Upper lobe of right lung (tissue), 1 donor: ENCODE data around the gene PARVA. TPM values are rescaled to one million over a fixed set of nuclear protein-coding genes. Genes with fewer than 3 reads are reported as not detected.

ENCODE experiments used
- ATAC-seq: fragments of 200-7000 bp; cut with Tn5 transposase; one replicate; pipeline ENCODE4 v1.9.1; 2020; ENCODE audit warnings: mild to moderate bottlenecking, moderate library complexity
- DNase-seq: peaks from one replicate; pipeline ENCODE4 v3.0.0-alpha.2; 2020
- H3K27ac ChIP-seq: fragments of 200-600 bp; one replicate; pipeline ENCODE4 v1.8.0; 2022
- H3K27me3 ChIP-seq: fragments of 200-600 bp; one replicate; pipeline ENCODE4 v1.8.0; 2022; ENCODE audit warnings: mild to moderate bottlenecking
- H3K36me3 ChIP-seq: fragments of 200-600 bp; one replicate; pipeline ENCODE4 v1.8.0; 2022
- H3K4me1 ChIP-seq: fragments of 200-600 bp; one replicate; pipeline ENCODE4 v1.8.0; 2022
- H3K4me3 ChIP-seq: fragments of 200-600 bp; one replicate; pipeline ENCODE4 v1.8.0; 2022; ENCODE audit warnings: mild to moderate bottlenecking
- H3K9me3 ChIP-seq: fragments of 200-600 bp; one replicate; pipeline ENCODE4 v1.8.0; 2022
- CTCF ChIP-seq: fragments of 200-600 bp; IDR thresholded peaks from one replicate; pipeline ENCODE4 v1.8.0; 2022; ENCODE audit warnings: antibody characterized with exemption
- intact Hi-C: fragments of 100-400 bp; cut with DNase I; formaldehyde crosslinking; loops from one replicate; pipeline ENCODE4 v1.11.0; 2022
- total RNA-seq: library from RNA; stranded (reverse); fragmentation: NEBNext Ultra II Directional; extraction: Animal tissue kit (Norgen Biotek cat#: 25700); gene quantifications from one replicate; pipeline ENCODE4 v1.2.1, GENCODE V29; 2021
- donor health status: DM: no; HTN: yes; CAD: no; lungs with severe emphysema.

Gene PARVA
- total RNA-seq, 1 donor from 2014 or later: 84.0 TPM

DNA sequence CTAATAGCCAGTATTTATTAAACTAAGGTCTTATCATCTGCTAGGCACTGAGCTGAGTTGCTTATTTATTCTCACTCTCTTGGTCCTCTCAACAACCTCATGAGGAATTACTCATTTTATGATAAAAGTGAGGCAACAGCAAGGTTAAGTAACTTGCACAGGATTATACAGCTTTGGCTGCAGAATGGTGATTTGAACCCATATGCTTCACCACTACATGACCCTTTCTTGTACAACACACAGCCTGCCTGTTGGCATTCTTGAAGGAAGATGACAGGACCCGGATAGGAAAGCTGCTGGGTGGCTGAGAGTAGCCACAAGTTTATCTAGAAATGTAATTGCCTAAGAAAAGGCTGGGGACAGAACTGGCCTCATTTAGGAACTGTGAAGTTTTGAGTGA is 5.3 kb upstream of the PARVA start:
- H3K4me3 ChIP-seq: no peak overlapping the region
- H3K36me3 ChIP-seq: no peaks in the 10 kb centered on the region
- DNase-seq (no peak), ATAC-seq (no peak)
- peaks cover 8% of the 10 kb centered on the region for H3K4me1 ChIP-seq
- TF ChIP-seq CTCF: no peak
- no peaks in the 10 kb centered on the region for H3K9me3 ChIP-seq
- H3K27me3 ChIP-seq: no peaks in the 10 kb centered on the region
- H3K27ac ChIP-seq: no peak overlapping the region
- intact Hi-C loops: no loop called here

DNA sequence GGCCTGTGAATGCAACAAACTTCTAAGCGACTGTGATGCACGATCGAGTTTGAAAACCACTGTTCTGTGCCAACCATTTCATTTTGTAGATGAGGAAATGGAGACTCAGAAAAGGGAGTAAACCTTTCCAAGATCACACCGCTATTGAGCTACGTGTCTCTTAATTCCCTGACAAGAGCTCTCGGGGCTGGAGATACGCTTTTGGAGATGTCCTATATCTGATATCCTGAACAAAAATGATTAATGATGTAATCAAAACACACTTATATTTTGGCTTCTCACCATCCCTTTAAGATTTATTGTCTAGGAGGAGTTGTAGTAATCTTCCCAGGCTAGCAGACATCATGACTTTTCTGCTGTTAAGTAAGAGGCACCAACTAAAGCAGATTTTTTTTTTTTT is 1.7 kb upstream of the PARVA start:
- H3K4me1 ChIP-seq: peaks cover 9% of the 10 kb centered on the region
- no peaks in the 10 kb centered on the region for H3K36me3 ChIP-seq
- no peaks in the 10 kb centered on the region for H3K9me3 ChIP-seq
- intact Hi-C loops: no loop called here
- H3K4me3 ChIP-seq: no peak overlapping the region
- DNase-seq (no peak), ATAC-seq (no peak)
- no peaks in the 10 kb centered on the region for H3K27me3 ChIP-seq
- no peak overlapping the region for H3K27ac ChIP-seq
- no peak for TF ChIP-seq CTCF

DNA sequence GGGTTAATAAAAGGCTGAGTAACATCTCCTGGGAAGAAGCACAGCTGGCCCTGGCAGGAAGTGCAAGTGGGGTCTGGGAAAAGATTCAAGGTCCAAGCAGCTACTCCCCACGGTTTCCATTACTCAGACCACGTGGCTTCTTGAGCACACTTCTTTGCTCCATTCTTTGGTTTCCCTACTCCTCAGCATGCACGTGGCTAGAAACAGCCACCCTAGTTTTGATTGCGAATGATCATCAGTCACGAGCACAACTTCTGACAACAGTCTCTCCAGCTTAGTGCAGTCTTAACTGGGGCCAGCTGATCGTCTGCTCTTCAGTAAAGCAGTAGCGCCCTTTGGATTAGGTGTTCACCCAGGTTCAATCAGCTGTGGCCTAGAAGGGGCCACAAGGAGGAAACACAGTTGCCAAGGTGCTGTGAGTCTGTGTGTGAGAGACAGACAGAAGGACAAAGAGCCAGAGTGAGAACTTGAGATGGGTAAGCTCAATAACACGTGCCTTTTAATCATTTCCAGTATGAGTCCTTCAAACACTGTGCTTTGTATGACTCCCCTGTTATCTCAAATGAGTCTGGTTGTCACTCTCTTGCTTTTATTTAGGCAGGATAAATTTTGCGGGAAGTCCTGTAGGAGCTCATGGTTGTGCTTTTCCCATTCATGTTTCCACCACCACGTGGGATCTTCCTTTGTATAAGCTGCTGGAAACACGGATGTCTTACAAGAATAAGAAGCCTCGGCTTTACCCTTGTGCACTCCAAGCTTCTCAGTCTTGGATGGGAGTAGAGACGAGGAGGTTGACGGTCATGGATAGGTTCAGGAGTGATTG is 901 bp upstream of the PARVA start:
- Histone ChIP-seq H3K4me1 (peaks cover 9% of the 10 kb centered on the region), H3K27me3 (no peaks in the 10 kb centered on the region), H3K27ac (peak overlapping the region; percentile 93), H3K9me3 (no peaks in the 10 kb centered on the region), H3K36me3 (no peaks in the 10 kb centered on the region), H3K4me3 (peak overlapping the region; percentile 61)
- DNase-seq (no peak), ATAC-seq (no peak)
- intact Hi-C loops: no loop called here
- no peak for TF ChIP-seq CTCF

DNA sequence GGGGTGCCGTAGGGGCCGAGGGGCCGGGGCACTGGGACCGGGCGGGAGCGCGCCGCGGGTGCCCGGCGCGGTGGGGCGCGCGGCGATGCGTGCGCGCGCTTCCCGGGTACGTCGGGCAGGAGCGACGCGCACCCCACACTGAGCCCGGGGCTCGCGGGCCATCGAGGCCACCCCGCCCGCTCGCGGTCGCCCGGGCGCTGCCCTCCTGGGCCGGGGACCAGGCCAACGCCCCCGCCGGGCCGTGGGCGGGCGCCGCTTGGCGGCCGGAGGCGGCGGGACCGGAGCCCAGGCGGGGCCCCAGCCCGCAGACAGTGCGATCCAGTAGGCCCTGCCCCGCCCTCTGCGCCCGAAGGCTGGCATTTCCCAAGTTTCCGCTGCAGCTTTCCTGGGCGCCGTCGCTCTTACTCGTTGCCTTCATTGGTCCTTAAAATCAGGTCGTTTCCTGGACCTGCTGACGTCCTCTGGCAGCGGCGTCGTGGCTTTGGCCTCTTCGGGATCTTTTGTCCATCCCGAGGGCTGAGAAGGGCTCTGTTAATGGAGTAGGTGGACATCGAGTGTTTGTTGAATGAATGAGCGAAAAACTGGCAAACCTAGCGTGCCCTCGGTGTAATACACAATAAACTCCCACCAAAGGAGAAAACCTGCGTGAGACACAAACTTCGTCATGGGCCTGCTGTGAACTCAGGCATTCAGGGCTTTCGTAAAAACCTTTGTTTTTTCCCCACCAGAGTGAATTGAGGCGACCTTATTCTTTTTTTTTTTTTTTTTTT is 638 bp downstream of the PARVA start:
- ATAC-seq (peak; percentile 91), DNase-seq (peak; percentile 91)
- peaks cover 9% of the 10 kb centered on the region for H3K4me1 ChIP-seq
- H3K9me3 ChIP-seq: no peaks in the 10 kb centered on the region
- intact Hi-C loops: no loop called here
- no peaks in the 10 kb centered on the region for H3K27me3 ChIP-seq
- no peaks in the 10 kb centered on the region for H3K36me3 ChIP-seq
- peak overlapping the region; percentile 61 for H3K4me3 ChIP-seq
- peak overlapping the region; percentile 93 for H3K27ac ChIP-seq
- no peak for TF ChIP-seq CTCF

- Histone ChIP-seq H3K4me1 (peaks cover 9% of the 10 kb centered on the region), H3K27ac (no peak overlapping the region), H3K36me3 (no peaks in the 10 kb centered on the region), H3K27me3 (no peaks in the 10 kb centered on the region), H3K9me3 (no peaks in the 10 kb centered on the region), H3K4me3 (no peak overlapping the region)
- no peak for TF ChIP-seq CTCF
- DNase-seq (no peak), ATAC-seq (no peak)
- intact Hi-C loops: no loop called here
Measured at GRCh38 chr11:12380565-12381325, 3.4 kb downstream of the PARVA start.
